Panc1 (cell line): ENCODE data around the gene MAPK1IP1L. TPM values are rescaled to one million over a fixed set of nuclear protein-coding genes. Genes with fewer than 3 reads are reported as not detected.

Source experiments
- ATAC-seq: fragments of 200-7000 bp; cut with Tn5 transposase; 2 replicates; pipeline ENCODE4 v1.9.1; 2020; ENCODE audit warnings: mild to moderate bottlenecking, moderate library complexity
- BruUV-seq: library from RNA; stranded (reverse); fragments of 400-500 nt; replicated peaks from 2 replicates; lab custom pipeline; 2021; lab: Mats Ljungman, UMichigan
- CTCF ChIA-PET: fragments of 300-600 bp; sonication (Branson Sonifier 250); formaldehyde crosslinking; loops from one replicate; lab custom pipeline; 2022; ENCODE audit warnings: antibody characterized with exemption; lab: Charles Lee
- POLR2A ChIA-PET: fragments of 300-600 bp; sonication (Branson Sonifier 250); formaldehyde crosslinking; loops from one replicate; lab custom pipeline; 2022; ENCODE audit warnings: antibody characterized with exemption; lab: Charles Lee
- DNase-seq: peaks from one replicate; pipeline ENCODE4 v3.0.0-alpha.2; 2010; ENCODE audit warnings: low read depth, low spot score
- H3K27ac ChIP-seq: 2 replicates; pipeline ENCODE4 v1.5.1; 2011; ENCODE audit warnings: mild to moderate bottlenecking, low read length, inconsistent platforms
- H3K27me3 ChIP-seq: fragments of 200-500 bp; sonication (Bioruptor generic); 2 replicates; pipeline ENCODE4 v1.6.0; 2014; ENCODE audit warnings: low read length, inconsistent platforms; ENCODE audit not compliant: control insufficient read depth, insufficient read depth
- H3K36me3 ChIP-seq: fragments of 200-500 bp; sonication (Bioruptor generic); 2 replicates; pipeline ENCODE4 v1.5.1; 2014; ENCODE audit warnings: inconsistent platforms, mild to moderate bottlenecking, low read length, moderate library complexity; ENCODE audit not compliant: control insufficient read depth, insufficient read depth
- H3K4me1 ChIP-seq: 2 replicates; pipeline ENCODE4 v1.5.1; 2011; ENCODE audit warnings: inconsistent platforms, mild to moderate bottlenecking, low read length, moderate library complexity; ENCODE audit not compliant: control insufficient read depth, insufficient read depth
- H3K4me3 ChIP-seq, 2 experiments: 2 replicates each; pipeline ENCODE4 v1.5.1; 2011 to 2012; ENCODE audit warnings: low read depth in 2 of 2, low read length in 2 of 2, mild to moderate bottlenecking in 2 of 2, inconsistent platforms in 1 of 2, moderate library complexity in 1 of 2
- H3K9me3 ChIP-seq: fragments of 200-500 bp; sonication (Bioruptor generic); 2 replicates; pipeline ENCODE4 v1.5.1; 2014; ENCODE audit warnings: low read depth, mild to moderate bottlenecking, inconsistent platforms, low read length, moderate library complexity; ENCODE audit not compliant: control insufficient read depth, insufficient read depth
- POLR2AphosphoS5 ChIP-seq: IDR thresholded peaks from 2 replicates; pipeline ENCODE4 v1.6.1; 2012; ENCODE audit warnings: mild to moderate bottlenecking, low read depth, low read length, moderate library complexity
- SIN3A ChIP-seq: IDR thresholded peaks from 2 replicates; pipeline ENCODE4 v1.6.1; 2012; ENCODE audit warnings: low read depth, mild to moderate bottlenecking, low read length, moderate library complexity, borderline replicate concordance; ENCODE audit not compliant: insufficient read depth
- TCF7L2 ChIP-seq: IDR thresholded peaks from 2 replicates; pipeline ENCODE4 v1.6.1; 2011; ENCODE audit warnings: mild to moderate bottlenecking, low read depth, low read length, inconsistent platforms
- in situ Hi-C: cut with HindIII; loops from 2 replicates; pipeline ENCODE4 v1.10.0; 2016; ENCODE audit warnings: low sequenced_read_pairs, low pct_unique_long_range_greater_than_20kb
- intact Hi-C: fragments of 100-400 bp; cut with micrococcal nuclease; formaldehyde crosslinking; loops from one replicate; pipeline ENCODE4 v1.10.0; 2022; ENCODE audit not compliant: unreplicated experiment
- total RNA-seq: library from RNA; stranded (reverse); gene quantifications from one replicate; pipeline ENCODE4 v1.2.1, GENCODE V29; 2021; ENCODE audit not compliant: unreplicated experiment
- TF ChIP-seq, protein P1 (sequence below): fragments of 450-650 bp; IDR thresholded peaks from 2 replicates; pipeline ENCODE4 v1.5.1; 2017; ENCODE audit warnings: mild to moderate bottlenecking
- TF ChIP-seq, protein P2 (sequence below), 2 experiments: IDR thresholded peaks; 2 replicates each; pipeline ENCODE4 v1.6.1; 2011 to 2012; ENCODE audit warnings: low read depth in 2 of 2, control low read depth in 1 of 2, low read length in 1 of 2, mild to moderate bottlenecking in 1 of 2, moderate library complexity in 1 of 2; ENCODE audit not compliant: insufficient read depth in 1 of 2

MAPK1IP1L gene
- total RNA-seq, 1 experiment from 2014 or later: 79.4 TPM

DNA sequence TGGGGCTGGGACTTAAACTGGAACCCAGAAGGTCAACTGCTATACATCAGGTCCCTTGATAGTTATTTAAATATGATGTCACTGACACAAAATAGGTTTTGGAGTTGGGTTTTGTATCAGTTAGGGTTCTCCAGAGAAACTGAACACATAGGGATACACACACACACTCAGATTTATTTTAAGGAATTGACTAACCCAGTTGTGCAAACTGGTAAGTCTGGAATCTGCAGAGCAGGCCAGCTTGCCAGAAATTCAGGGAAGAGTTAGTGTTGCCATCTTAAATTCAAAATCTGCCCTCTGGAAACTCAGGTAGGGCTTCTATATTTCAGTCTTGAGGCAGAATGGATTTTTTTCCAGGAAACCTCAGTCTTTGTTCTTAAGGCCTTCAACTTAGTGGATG is 36.9 kb downstream of the MAPK1IP1L start:
- no peak for TF ChIP-seq POLR2AphosphoS5
- Histone ChIP-seq H3K4me1 (no peaks in the 10 kb centered on the region), H3K36me3 (no peaks in the 10 kb centered on the region), H3K4me3 (no peak overlapping the region), H3K9me3 (no peaks in the 10 kb centered on the region), H3K27ac (no peak overlapping the region), H3K27me3 (no peaks in the 10 kb centered on the region)
- CTCF ChIA-PET: no interaction called here
- POLR2A ChIA-PET: no interaction called here
- DNase-seq (no peak), ATAC-seq (no peak)
- no TSS peak for BruUV-seq
- intact Hi-C loops: no loop called here
- in situ Hi-C loops: no loop called here

GRCh38 chr14:55092341-55092740 is 40.9 kb downstream of the MAPK1IP1L start:
- DNase-seq (no peak), ATAC-seq (no peak)
- H3K27ac ChIP-seq: peak overlapping the region; percentile 2; the same call in 1 of the 2 replicates
- no TSS peak for BruUV-seq
- in situ Hi-C loops (no loop called here), intact Hi-C loops (loop anchor here (5.0 kb wide), 1 partner anchor 40 kb away; no protein-coding TSS in a partner anchor)
- no peaks in the 10 kb centered on the region for H3K36me3 ChIP-seq
- TF ChIP-seq, protein P1, sequence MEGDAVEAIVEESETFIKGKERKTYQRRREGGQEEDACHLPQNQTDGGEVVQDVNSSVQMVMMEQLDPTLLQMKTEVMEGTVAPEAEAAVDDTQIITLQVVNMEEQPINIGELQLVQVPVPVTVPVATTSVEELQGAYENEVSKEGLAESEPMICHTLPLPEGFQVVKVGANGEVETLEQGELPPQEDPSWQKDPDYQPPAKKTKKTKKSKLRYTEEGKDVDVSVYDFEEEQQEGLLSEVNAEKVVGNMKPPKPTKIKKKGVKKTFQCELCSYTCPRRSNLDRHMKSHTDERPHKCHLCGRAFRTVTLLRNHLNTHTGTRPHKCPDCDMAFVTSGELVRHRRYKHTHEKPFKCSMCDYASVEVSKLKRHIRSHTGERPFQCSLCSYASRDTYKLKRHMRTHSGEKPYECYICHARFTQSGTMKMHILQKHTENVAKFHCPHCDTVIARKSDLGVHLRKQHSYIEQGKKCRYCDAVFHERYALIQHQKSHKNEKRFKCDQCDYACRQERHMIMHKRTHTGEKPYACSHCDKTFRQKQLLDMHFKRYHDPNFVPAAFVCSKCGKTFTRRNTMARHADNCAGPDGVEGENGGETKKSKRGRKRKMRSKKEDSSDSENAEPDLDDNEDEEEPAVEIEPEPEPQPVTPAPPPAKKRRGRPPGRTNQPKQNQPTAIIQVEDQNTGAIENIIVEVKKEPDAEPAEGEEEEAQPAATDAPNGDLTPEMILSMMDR: no peak
- TF ChIP-seq SIN3A (no peak), POLR2AphosphoS5 (no peak), TCF7L2 (no peak)
- TF ChIP-seq, protein P2, sequence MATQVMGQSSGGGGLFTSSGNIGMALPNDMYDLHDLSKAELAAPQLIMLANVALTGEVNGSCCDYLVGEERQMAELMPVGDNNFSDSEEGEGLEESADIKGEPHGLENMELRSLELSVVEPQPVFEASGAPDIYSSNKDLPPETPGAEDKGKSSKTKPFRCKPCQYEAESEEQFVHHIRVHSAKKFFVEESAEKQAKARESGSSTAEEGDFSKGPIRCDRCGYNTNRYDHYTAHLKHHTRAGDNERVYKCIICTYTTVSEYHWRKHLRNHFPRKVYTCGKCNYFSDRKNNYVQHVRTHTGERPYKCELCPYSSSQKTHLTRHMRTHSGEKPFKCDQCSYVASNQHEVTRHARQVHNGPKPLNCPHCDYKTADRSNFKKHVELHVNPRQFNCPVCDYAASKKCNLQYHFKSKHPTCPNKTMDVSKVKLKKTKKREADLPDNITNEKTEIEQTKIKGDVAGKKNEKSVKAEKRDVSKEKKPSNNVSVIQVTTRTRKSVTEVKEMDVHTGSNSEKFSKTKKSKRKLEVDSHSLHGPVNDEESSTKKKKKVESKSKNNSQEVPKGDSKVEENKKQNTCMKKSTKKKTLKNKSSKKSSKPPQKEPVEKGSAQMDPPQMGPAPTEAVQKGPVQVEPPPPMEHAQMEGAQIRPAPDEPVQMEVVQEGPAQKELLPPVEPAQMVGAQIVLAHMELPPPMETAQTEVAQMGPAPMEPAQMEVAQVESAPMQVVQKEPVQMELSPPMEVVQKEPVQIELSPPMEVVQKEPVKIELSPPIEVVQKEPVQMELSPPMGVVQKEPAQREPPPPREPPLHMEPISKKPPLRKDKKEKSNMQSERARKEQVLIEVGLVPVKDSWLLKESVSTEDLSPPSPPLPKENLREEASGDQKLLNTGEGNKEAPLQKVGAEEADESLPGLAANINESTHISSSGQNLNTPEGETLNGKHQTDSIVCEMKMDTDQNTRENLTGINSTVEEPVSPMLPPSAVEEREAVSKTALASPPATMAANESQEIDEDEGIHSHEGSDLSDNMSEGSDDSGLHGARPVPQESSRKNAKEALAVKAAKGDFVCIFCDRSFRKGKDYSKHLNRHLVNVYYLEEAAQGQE (IDR thresholded peaks at IDR 0.05; ENCODE audit: insufficient read depth in 1 of 2, low read depth in 2 of 2, low read length in 1 of 2): no peak
- H3K9me3 ChIP-seq: no peaks in the 10 kb centered on the region
- H3K4me3 ChIP-seq: no peak overlapping the region
- ChIA-PET CTCF (interaction anchor here (1.2 kb wide), 1 partner anchor 68 kb away, joined by 3 read pairs; no protein-coding TSS in a partner anchor), POLR2A (interaction anchor here (0.6 kb wide), 1 partner anchor 33 kb away, joined by 6 read pairs; no protein-coding TSS in a partner anchor)
- 0 out of 2 replicates have a peak, but pooled peaks cover 3% of the 10 kb centered on the region for H3K4me1 ChIP-seq
- H3K27me3 ChIP-seq: no peaks in the 10 kb centered on the region

GRCh38 chr14:55094292-55095157 is 43.1 kb downstream of the MAPK1IP1L start:
- TF ChIP-seq TCF7L2 (no peak), SIN3A (no peak), POLR2AphosphoS5 (no peak)
- TF ChIP-seq, protein P2 (IDR thresholded peaks at IDR 0.05; ENCODE audit: insufficient read depth in 1 of 2, low read depth in 2 of 2, low read length in 1 of 2): no peak
- TF ChIP-seq, protein P1: no peak
- DNase-seq (no peak), ATAC-seq (no peak)
- no TSS peak for BruUV-seq
- Histone ChIP-seq H3K36me3 (no peaks in the 10 kb centered on the region), H3K27ac (peak overlapping the region; percentile 36; the same call in 1 of the 2 replicates), H3K4me1 (0 out of 2 replicates have a peak, but pooled peaks cover 3% of the 10 kb centered on the region), H3K4me3 (no peak overlapping the region), H3K9me3 (no peaks in the 10 kb centered on the region), H3K27me3 (no peaks in the 10 kb centered on the region)
- POLR2A ChIA-PET: no interaction called here
- CTCF ChIA-PET: no interaction called here
- intact Hi-C loops: loop anchor here (5.0 kb wide), 1 partner anchor 38 kb away; no protein-coding TSS in a partner anchor
- in situ Hi-C loops: no loop called here
